Suppressor macrophage treated with lipopolysaccharide for 1 hour (primary cell): ENCODE data around the gene ARHGAP18.
"Not testable (repeated sequence)": the region's sequence is repeated elsewhere in the genome, so short reads cannot be mapped to it uniquely, and the experiment has no call there.

Experiments used
- DNase-seq, 3 donors: peaks; one replicate each; pipeline ENCODE4 v3.0.0-alpha.2; 2020 to 2022

Gene ARHGAP18

GRCh38 chr6:129575378-129576118 is 134.4 kb downstream of the ARHGAP18 start:
- peak; percentile 77 to 85 (median 83) for DNase-seq

- not testable (repeated sequence) for DNase-seq
Measured at GRCh38 chr6:129574605-129575004, 135.4 kb downstream of the ARHGAP18 start.

- not testable (repeated sequence) for DNase-seq
Measured at GRCh38 chr6:129570929-129571328, 139.0 kb downstream of the ARHGAP18 start.

- DNase-seq, result no peak
Measured at GRCh38 chr6:129568015-129568414, 142.0 kb downstream of the ARHGAP18 start.

- DNase-seq, result peak; percentile 52 to 67 (median 59)
Measured at GRCh38 chr6:129567374-129567773, 142.6 kb downstream of the ARHGAP18 start.

GRCh38 chr6:129565811-129566210 is 144.2 kb downstream of the ARHGAP18 start:
- no peak for DNase-seq

- no peak for DNase-seq
Measured at GRCh38 chr6:129565366-129565765, 144.6 kb downstream of the ARHGAP18 start.

GRCh38 chr6:129558248-129558647 is 151.7 kb downstream of the ARHGAP18 start:
- DNase-seq, result no peak

GRCh38 chr6:129555206-129555832 is 154.7 kb downstream of the ARHGAP18 start:
- DNase-seq, result peak in 1 of 3 donors; percentile 15

GRCh38 chr6:129552413-129552812 is 157.6 kb downstream of the ARHGAP18 start:
- no peak for DNase-seq

- DNase-seq, result no peak
Measured at GRCh38 chr6:129551486-129551885, 158.5 kb downstream of the ARHGAP18 start.

GRCh38 chr6:129546702-129547101 is 163.3 kb downstream of the ARHGAP18 start:
- DNase-seq, result no peak

- DNase-seq, result no peak
Measured at GRCh38 chr6:129544892-129545612, 164.9 kb downstream of the ARHGAP18 start.

GRCh38 chr6:129543981-129544380 is 166.0 kb downstream of the ARHGAP18 start:
- DNase-seq, result peak in 1 of 3 donors; percentile 1

- DNase-seq, result no peak
Measured at GRCh38 chr6:129542705-129543104, 167.3 kb downstream of the ARHGAP18 start.

GRCh38 chr6:129539032-129539431 is 170.9 kb downstream of the ARHGAP18 start:
- DNase-seq, result no peak

- DNase-seq, result no peak
Measured at GRCh38 chr6:129536271-129536670, 173.7 kb downstream of the ARHGAP18 start.

- DNase-seq, result no peak
Measured at GRCh38 chr6:129534926-129535325, 175.1 kb downstream of the ARHGAP18 start.
